Left cardiac atrium (tissue), 4 donors: ENCODE data around the gene EPHA8. TPM values are rescaled to one million over a fixed set of nuclear protein-coding genes. Genes with fewer than 3 reads are reported as not detected.
A peak's percentile ranks its signal among the peaks of the same experiment; 100 is the strongest.

Source experiments
- ATAC-seq, 2 donors: fragments of 200-7000 bp; cut with Tn5 transposase; one replicate each; pipeline ENCODE4 v1.9.1; 2020; ENCODE audit warnings: mild to moderate bottlenecking in 2 of 2, moderate library complexity in 2 of 2
- DNase-seq: peaks from one replicate; pipeline ENCODE4 v3.0.0-alpha.2; 2020
- intact Hi-C, 2 donors: fragments of 100-400 bp; cut with DNase I; formaldehyde crosslinking; loops; one replicate each; pipeline versions ENCODE4 v1.14.1 to v1.15.1; 2022 to 2023
- total RNA-seq, 2 donors: library from RNA; stranded (reverse); fragmentation: NEBNext Ultra II Directional; extraction: Animal tissue kit (Norgen Biotek cat#: 25700); gene quantifications; one replicate each; pipeline ENCODE4 v1.2.1, GENCODE V29; 2021
- donor health status: DM: no; HTN: yes; CAD: no.
- donor health status: DM: no; HTN: yes; CAD: no; lungs with severe emphysema.
- donor health status: DM: yes; HTN: yes; CAD: no.
- donor health status: Dilated cardiomyopathy.

Gene EPHA8
- total RNA-seq, 2 donors from 2014 or later: not detected

DNA sequence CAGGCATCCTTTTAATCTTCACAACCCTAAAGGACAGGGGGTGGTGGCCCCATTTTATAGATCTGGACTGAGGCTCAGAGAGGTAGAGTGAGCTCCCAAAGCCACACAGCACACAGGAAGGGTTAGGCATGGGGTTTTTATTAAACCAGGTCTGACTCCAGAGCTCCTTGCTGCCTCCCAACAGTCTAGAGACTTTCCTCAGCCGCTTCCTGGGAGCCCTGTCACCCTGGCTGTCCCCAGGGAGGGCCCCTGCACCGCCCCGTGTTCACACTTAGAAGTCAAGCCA, 8.0 kb upstream of the EPHA8 start:
- intact Hi-C loops: no loop called here
- ATAC-seq: peak in 1 of 2 donors; percentile 13
- no peak for DNase-seq

DNA sequence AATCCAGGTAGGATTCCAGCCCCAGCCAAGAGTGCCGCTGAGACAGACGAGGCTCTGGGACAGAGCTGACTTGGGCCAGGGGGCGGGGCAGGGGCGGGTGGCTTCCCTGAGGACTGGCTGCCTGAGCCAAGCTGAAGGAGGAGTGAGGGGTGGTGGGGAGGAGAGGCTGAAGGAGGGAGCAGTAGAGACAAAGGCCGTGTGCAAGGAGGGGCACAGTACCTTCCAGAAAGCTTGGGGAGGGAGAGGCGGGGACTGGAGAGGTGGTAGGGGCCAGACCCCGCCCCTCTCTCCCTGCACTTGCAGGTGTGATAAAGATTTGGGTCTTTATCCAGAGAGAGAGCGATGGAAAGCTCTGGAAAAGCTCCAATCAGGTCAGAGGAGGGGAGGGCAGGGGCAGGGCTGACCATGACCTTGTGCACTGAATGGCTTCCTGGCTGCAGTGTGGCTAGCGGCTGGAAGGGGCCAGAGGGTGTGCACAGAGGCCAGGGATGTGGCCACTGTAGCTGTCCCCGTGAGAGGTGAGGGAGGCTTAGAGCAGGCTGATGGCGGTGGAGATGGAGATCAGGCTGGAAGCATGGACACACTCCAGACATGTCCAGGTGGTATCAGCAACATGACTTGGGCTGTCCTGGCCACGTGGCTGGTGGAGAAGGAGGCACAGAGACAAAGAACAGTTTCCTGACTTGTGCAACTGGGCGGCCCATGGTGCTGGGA, 6.7 kb upstream of the EPHA8 start:
- DNase-seq (no peak), ATAC-seq (no peak)
- intact Hi-C loops: no loop called here

DNA sequence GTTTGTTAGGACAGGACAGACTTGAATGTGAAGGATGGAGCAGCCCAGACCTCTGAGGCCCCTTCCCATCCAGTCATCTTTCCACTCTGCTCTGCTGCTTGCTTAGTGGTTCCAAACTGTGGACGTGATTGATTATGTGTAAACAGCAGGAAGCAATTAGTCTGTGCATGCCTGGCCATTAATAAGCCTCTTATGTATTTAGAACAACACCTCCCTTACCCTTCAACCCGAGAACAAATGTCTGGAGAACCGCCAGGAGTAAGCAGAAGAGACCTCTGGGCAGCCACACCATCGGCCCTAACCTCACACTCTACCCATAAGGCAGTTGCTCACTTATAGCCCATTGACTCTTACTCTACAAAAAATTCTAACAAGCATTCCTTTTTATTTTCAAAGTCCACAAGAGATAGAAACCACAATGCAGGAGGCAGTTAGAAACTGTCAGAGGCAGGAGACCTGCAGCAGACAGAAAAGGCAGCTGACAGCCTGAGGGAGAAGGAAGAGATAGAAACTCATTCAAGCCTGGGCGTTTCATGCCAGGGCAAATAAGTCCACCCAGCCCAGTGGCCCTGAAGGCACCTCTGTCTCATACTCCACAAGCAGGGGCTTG, 5.8 kb upstream of the EPHA8 start:
- no peak for ATAC-seq
- intact Hi-C loops: no loop called here

DNA sequence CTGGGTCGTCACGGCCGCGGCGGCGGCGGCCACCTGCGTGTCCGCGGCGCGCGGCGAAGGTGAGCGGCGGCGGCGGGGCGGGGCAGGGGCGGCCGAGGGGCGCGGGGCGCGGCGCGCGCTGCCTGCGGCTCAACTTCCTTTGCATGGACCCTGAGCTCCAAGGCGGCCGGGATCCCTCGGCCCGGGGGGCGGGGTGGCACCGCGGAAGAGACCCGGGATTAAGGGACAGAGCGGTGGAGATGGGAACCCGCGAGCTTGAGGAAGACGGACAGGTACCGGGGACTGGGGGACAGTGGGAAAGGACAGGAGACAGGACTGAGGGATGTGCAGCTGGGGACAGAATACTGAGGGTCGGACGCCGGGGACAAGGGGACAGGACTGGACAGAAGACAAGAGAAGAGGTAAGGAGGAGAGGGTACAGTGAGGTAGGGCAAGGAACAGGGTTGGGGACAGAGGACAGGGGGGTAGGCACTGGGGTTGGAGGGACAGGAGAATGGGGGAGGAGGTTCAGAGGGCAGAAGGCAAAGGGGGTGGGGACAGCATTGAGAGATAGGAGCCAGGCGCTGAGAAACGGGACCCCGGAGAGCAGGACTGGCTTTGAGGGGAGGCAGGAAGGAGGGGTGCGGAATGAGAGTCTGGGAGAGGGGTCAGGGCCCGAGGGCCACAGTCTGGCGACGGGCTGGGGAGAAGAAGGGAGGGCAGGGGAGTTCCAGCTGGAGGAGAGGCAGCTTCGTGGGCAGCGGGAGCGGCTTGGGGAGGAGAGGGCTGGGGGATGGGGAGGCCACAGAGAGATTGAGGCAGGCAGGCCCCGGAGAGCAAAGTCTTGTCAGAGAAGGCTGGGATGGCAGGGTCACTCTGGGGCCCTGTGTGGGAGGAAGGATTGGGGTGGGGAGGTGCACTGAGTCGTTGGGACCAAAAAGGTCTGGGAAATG, 648 bp downstream of the EPHA8 start:
- ATAC-seq: no peak
- intact Hi-C loops: loop anchor here in 1 of 2 donors (10.0 kb wide), 1 partner anchor 311 kb away; no protein-coding TSS in a partner anchor
- no peak for DNase-seq

More for the DNA sequence above, 5.8 kb upstream of the EPHA8 start:
- no peak for DNase-seq

DNA sequence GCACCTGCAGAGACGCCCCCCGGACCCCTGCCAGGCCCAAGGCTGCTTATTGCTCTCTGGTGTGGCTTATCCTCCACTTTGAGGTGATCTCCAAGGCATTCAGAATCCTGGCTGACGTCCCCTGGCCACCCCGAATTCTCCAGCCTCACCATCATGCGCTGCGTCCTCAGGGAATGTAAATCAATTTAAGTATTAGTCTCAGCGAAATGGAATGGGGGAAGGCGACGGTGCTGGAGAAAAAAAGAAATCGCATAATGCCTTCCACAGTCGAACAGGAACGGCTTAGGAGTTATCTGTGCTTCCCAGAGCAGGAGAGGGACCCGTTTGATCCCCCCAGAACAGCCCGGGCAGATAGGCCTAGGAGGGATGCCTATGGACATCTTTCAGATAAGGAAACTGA, 2.9 kb downstream of the EPHA8 start:
- DNase-seq: no peak
- intact Hi-C loops: loop anchor here in 1 of 2 donors (10.0 kb wide), 1 partner anchor 309 kb away; no protein-coding TSS in a partner anchor

DNA sequence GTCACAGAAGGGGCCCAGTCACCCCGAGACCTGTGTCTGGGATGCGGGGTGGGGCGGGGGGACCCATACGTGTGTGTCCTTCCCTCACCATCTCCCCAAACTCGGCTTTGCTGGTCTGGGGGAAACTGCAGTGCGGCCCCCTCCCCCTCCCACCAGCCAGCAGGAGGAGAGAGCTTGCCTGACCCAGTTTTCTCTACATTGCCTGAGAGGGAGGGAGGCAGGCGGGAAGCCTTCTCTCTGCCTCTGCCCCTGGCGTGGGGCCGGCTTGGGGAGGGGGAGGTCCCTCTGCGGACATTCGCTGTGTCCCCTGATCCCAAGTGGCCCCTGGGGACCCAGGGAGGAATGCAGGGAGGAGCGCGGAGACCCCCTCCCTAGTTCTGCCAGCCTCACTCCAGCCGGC, 3.9 kb downstream of the EPHA8 start:
- no peak for ATAC-seq
- intact Hi-C loops: loop anchor here in 1 of 2 donors (10.0 kb wide), 1 partner anchor 308 kb away; no protein-coding TSS in a partner anchor
- DNase-seq: no peak

More for the DNA sequence above, 2.9 kb downstream of the EPHA8 start:
- no peak for ATAC-seq

DNA sequence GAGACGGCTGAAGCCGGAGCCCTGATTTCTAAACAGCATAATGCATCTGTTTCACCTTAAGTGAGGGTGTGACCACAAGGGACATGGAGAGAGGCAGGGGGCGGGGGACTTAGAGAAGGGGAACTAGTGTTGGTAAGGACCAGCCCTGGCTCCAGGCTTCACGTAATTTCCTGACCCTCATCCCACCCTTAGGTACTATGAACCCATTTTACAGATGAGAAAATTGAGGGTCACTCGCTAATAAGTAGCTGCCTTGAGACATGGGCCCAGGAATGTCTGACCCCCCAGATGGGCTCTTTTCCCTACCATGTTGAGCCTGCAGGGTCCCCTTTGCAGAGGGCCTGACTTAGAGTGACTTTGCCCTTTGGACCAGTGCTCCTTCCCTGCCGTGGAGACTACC, 4.7 kb downstream of the EPHA8 start:
- intact Hi-C loops: loop anchor here in 1 of 2 donors (10.0 kb wide), 1 partner anchor 307 kb away; no protein-coding TSS in a partner anchor
- DNase-seq (no peak), ATAC-seq (no peak)

DNA sequence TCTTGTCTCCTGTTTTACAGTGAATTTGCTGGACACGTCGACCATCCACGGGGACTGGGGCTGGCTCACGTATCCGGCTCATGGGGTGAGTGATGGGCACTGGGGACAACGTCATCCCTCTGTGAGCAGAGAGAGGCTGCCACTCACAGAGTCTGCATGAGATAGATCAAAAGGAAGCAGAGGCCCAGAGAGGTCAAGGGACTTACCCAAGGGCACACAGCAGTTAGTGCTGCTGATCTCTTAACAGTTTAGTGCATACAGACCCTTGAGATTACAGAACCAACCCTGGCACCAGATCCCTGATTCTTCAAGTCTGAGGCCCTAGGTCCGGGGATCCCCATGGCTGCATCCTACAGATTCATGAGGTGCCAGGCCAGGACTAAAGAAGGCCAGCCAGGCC, 6.0 kb downstream of the EPHA8 start:
- DNase-seq: no peak
- intact Hi-C loops: loop anchor here in 1 of 2 donors (10.0 kb wide), 1 partner anchor 306 kb away; no protein-coding TSS in a partner anchor
- ATAC-seq: no peak

DNA sequence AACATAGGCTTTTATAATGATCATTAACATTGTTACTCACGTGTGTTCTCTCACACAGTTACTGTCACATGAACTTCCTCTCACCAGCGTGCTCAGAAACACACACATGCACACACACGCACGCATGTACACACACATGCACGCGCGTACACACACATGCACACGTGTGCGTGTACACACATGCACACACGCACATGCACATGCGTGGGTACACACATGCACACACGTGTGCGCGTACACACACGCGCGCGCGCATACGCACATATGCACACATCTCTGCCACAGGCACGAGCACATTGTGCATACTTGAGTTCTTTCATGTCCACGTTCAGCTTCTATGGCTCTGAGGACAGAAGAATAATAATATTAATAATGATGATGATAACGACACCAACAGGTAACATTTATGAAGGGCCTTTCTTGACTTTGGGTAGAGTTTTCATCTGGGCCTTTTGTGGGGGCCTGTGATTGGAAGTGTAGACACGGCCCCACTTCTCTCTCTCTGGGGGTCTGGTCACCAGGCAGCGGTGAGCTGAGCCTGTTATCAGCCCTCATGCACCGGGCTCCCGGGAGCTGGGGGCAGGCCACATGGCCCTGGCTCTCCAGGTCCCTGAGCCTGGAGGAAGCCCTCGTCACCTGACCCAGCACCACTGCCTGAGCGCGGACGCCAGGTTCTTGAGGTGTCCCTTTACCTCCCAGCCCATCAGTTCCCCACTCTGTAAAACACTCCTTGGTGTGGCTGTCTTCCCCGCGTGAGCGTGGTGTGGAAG, 7.0 kb downstream of the EPHA8 start:
- ATAC-seq: no peak
- intact Hi-C loops: no loop called here
- DNase-seq: no peak

DNA sequence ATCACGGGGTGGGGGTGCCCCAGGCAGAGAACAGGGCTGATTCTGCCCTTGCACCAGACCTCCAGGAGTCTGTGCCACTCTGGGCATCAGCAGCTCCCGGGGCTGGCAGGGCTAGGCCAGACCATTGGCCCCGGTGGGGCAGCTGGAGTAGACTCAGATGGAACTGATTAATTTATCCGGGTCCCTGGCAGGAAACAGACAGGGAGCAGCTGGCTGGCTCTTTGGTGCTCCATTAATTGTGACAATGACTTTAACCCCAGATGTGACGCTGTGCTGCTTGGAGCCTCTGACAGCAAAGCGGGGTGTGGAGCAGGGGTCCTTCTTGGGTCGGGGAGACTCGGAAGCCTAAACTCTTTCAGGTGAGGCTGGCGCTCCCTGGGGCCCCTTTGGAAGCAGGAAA, 9.5 kb downstream of the EPHA8 start:
- intact Hi-C loops: no loop called here
- ATAC-seq: no peak
- no peak for DNase-seq

DNA sequence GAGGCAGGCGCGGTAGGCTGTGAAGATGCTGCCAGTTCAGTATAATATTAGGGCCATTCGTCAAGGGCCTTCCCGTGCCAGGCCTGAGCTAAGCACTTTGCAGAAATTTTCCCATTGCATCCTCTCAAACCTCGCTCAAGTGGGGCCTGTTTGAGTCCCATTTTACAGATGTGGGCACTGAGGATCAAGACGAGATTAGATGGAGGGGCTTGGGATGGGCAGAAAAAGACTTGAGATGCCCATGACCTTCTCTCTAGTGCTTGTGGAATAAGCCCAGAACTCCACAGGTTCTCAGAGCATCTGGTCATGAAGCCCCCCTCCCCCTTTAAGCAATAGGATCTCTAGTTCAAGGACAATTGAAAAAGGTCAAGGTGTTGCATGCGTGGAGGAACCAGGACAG, 9.9 kb downstream of the EPHA8 start:
- no peak for DNase-seq
- ATAC-seq: no peak
- intact Hi-C loops: no loop called here

DNA sequence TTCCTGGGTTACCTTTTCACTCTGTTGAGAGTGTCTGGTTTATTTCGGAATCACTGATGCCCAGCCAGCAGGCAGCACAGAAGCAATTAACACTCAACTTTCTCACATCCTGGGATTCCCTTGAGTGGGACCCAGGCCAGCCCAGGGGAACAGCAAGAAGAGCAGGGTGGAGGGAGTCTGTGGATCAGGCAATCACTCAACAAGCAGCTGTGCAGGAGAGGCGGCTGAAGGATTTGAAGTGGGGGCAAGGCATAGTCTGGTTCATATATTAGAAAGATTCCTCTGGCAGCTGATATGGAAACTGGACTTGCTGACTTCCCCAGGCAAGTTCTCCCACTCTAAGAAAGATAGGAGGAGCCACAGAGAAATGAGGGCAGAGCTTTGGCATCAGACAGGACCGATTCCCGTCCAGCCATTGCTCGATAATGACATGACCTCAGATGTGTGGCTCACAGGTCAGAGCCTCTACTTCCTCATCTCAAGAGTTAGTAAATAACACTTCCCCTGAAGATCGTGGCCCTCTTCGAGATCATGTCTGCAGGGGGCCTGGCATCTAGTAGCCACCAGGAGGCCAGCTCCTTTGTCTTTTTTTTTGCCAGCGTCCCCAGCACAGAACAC, 12.4 kb downstream of the EPHA8 start:
- intact Hi-C loops: no loop called here
- DNase-seq (no peak), ATAC-seq (peak; percentile 25 to 54)

DNA sequence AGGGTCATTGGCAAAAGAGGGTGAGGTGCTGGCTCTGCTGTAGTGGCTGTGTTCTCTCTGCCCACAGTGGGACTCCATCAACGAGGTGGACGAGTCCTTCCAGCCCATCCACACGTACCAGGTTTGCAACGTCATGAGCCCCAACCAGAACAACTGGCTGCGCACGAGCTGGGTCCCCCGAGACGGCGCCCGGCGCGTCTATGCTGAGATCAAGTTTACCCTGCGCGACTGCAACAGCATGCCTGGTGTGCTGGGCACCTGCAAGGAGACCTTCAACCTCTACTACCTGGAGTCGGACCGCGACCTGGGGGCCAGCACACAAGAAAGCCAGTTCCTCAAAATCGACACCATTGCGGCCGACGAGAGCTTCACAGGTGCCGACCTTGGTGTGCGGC, 12.9 kb downstream of the EPHA8 start:
- ATAC-seq (no peak), DNase-seq (no peak)
- intact Hi-C loops: no loop called here

DNA sequence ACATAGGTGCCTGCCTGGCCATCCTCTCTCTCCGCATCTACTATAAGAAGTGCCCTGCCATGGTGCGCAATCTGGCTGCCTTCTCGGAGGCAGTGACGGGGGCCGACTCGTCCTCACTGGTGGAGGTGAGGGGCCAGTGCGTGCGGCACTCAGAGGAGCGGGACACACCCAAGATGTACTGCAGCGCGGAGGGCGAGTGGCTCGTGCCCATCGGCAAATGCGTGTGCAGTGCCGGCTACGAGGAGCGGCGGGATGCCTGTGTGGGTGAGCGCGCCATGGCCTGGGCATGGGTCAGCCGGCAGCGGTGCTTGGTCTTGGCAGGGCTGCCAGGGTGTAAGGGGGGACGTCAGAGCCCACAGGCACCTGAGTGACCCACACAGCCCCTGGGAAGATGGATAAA, 13.3 kb downstream of the EPHA8 start:
- ATAC-seq (no peak), DNase-seq (no peak)
- intact Hi-C loops: no loop called here

DNA sequence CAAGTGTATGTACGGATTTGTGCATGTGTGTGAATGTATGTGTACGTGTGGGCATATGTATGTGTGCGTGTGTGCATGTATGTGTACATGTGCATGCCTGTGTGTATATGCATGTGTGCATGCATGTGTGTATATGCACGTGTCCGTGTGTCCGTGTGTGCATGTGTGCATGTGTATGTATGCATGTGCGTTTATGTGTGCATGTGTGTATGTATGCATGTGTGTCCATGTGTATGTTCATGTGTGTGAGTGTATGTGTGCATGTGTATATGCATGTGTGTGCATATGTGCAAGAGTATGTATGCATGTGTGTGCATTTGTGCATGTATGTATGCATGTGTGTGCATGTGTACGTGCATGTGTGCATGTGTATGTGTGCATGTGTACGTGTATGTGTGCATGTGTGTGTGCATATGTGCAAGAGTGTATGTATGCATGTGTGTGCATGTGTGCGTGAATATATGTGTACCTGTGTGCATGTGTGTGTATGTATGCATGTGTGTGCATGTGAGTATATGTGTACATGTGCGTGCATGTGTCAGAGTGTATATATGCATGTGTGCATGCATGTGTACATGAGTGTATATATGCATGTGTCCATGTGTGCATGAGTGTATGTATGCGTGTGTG, 15.6 kb downstream of the EPHA8 start:
- DNase-seq: no peak
- intact Hi-C loops: no loop called here
- no peak for ATAC-seq

DNA sequence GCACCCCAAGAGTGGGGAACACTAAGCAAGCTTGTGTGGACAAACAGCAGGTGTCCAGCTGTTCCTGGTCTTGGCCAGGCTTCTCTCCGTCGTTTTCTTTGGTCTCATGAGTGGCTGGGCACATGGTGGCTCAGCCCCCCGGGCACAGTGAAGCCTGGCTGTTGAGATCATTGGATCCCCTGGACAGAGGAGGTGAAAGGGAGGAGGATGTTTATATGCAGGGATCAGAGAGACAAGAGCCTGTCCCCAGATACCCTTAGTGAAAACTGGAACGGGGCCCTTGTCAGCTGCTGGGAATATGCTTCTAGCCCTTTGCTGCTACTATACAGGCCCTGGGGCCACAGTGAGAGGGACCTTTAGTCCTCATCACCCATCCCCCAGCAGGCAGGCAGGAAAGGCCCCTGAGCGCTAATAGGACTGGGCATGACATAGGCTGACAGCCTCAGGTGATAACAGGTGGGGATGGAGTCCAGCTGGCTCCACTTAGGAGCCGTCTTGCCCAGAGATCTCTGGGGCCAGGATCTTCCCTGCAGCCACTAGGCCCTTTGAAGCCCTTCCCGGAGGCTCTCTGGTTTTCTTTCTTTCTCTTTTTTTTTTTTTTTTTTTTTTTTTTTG, 16.4 kb downstream of the EPHA8 start:
- ATAC-seq (peak in 1 of 2 donors; percentile 28), DNase-seq (no peak)
- intact Hi-C loops: no loop called here

DNA sequence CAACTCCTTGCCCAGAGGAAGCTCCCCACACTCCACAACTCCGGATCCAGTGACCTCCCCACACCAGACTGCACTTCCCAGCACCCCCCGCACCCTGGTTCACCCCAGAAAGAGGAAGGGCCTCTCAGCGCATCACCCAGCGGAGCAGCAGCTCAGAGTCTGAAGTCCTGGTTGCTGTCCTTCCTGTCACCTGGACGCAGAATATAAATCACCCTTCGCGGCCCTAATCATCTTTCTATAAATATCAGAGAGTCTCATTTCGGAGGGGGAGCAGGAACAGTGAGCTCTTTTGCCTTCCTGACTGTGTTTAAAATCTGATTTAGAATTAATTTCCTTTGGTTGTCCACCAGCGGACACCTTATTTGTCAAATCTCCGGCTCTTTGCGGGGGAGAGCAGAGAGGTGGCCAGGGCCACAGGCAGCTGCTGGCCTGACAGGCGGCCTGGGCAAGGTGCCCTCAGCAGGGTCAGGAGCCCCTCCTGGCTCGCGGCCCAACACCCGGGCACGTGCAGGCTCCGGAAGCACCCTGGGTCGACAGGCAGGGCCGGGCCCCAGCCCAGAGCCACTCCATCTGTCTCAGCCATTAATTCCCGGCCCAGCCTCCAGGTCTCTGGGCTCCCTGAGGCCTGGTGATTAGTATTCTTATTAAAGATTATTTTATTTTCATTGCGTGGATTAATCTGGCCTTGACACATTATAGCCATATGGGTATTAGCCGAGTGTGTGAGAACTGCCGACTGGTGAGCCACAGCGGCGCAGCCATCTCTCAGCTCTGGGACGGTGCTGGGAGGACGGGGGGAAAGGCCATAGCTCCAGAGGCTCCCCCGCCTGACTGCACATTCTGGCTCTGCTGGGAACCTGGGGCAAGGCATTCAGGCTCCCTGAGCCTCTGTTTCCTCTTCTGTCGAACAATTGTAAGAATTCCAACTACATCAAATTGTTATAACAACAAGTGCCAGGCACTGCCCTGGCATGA, 19.7 kb downstream of the EPHA8 start:
- peak in 1 of 2 donors; percentile 43 for ATAC-seq
- no peak for DNase-seq
- intact Hi-C loops: no loop called here
